PC-9 (cell line): ENCODE measurements around the gene ZNF469. TPM values are rescaled to one million over a fixed set of nuclear protein-coding genes. Genes with fewer than 3 reads are reported as not detected.

Experiments
- BruUV-seq: library from RNA; stranded (reverse); fragments of 400-500 nt; replicated peaks from 2 replicates; lab custom pipeline; 2021; lab: Mats Ljungman, UMichigan
- CTCF ChIA-PET: fragments of 300-600 bp; sonication (Branson Sonifier 250); formaldehyde crosslinking; loops from one replicate; lab custom pipeline; 2022; ENCODE audit warnings: antibody characterized with exemption; lab: Charles Lee
- POLR2A ChIA-PET: fragments of 300-600 bp; sonication (Branson Sonifier 250); formaldehyde crosslinking; loops from one replicate; lab custom pipeline; 2022; ENCODE audit warnings: antibody characterized with exemption; ENCODE audit not compliant: unreplicated experiment; lab: Charles Lee
- DNase-seq, 2 experiments: peaks; one replicate each; pipeline versions ENCODE4 v3.0.0 to v3.0.0-alpha.2; 2015 to 2022; ENCODE audit warnings: mixed read lengths in 1 of 2
- H2AFZ ChIP-seq: fragments of 200-600 bp; sonication (generic); 2 replicates; pipeline ENCODE4 v1.8.1; 2017; ENCODE audit warnings: antibody characterized with exemption
- H3F3A ChIP-seq: fragments of 200-600 bp; sonication (generic); 2 replicates; pipeline ENCODE4 v1.8.1; 2017; ENCODE audit warnings: antibody characterized with exemption, mild to moderate bottlenecking, low read depth; ENCODE audit not compliant: insufficient read depth
- H3K27ac ChIP-seq: fragments of 200-600 bp; sonication (generic); 2 replicates; pipeline ENCODE4 v1.6.1; 2016; ENCODE audit warnings: mixed run types
- H3K27me3 ChIP-seq: fragments of 200-600 bp; sonication (generic); 2 replicates; pipeline ENCODE4 v1.6.1; 2016; ENCODE audit warnings: low read depth, mixed run types; ENCODE audit not compliant: insufficient read depth
- H3K36me3 ChIP-seq: fragments of 200-600 bp; sonication (generic); 2 replicates; pipeline ENCODE4 v1.6.1; 2016; ENCODE audit warnings: low read depth, mixed run types
- H3K4me1 ChIP-seq: fragments of 200-600 bp; sonication (generic); replicated peaks from 2 replicates; pipeline ENCODE4 v1.6.1; 2016; ENCODE audit warnings: mixed run types; ENCODE audit not compliant: insufficient read depth
- H3K4me2 ChIP-seq: fragments of 200-600 bp; sonication (generic); 2 replicates; pipeline ENCODE4 v1.6.1; 2017; ENCODE audit warnings: mixed run types
- H3K4me3 ChIP-seq: fragments of 200-600 bp; sonication (generic); 2 replicates; pipeline ENCODE4 v1.6.1; 2016; ENCODE audit warnings: mixed run types
- H3K79me2 ChIP-seq: fragments of 200-600 bp; sonication (generic); 2 replicates; pipeline ENCODE4 v1.6.1; 2017; ENCODE audit warnings: low read depth, mixed run types
- H3K9me2 ChIP-seq: fragments of 200-600 bp; sonication (generic); 2 replicates; pipeline ENCODE4 v1.8.1; 2017; ENCODE audit warnings: mild to moderate bottlenecking; ENCODE audit not compliant: insufficient read depth
- H3K9me3 ChIP-seq: fragments of 200-600 bp; sonication (generic); 2 replicates; pipeline ENCODE4 v1.8.1; 2016; ENCODE audit warnings: low read depth; ENCODE audit not compliant: insufficient read depth
- H4K20me1 ChIP-seq: fragments of 200-600 bp; sonication (generic); 2 replicates; pipeline ENCODE4 v1.8.1; 2017; ENCODE audit not compliant: insufficient read depth
- CTCF ChIP-seq: fragments of 200-600 bp; sonication (generic); conservative IDR thresholded peaks from 2 replicates; pipeline ENCODE4 v1.6.1; 2017; ENCODE audit warnings: mixed run types, antibody characterized with exemption, mild to moderate bottlenecking, moderate library complexity
- EZH2 ChIP-seq: fragments of 200-600 bp; sonication (generic); IDR thresholded peaks from 2 replicates; pipeline ENCODE4 v1.8.0; 2017; ENCODE audit warnings: antibody characterized with exemption, low read depth
- intact Hi-C: fragments of 100-400 bp; cut with micrococcal nuclease; formaldehyde crosslinking; loops from one replicate; pipeline ENCODE4 v1.10.0; 2022; ENCODE audit not compliant: unreplicated experiment
- total RNA-seq: library from RNA; stranded (reverse); gene quantifications from 2 replicates; pipeline ENCODE4 v1.2.3, GENCODE V29; 2021

ZNF469 gene
- total RNA-seq, 1 experiment from 2014 or later, result 9.8 TPM

DNA sequence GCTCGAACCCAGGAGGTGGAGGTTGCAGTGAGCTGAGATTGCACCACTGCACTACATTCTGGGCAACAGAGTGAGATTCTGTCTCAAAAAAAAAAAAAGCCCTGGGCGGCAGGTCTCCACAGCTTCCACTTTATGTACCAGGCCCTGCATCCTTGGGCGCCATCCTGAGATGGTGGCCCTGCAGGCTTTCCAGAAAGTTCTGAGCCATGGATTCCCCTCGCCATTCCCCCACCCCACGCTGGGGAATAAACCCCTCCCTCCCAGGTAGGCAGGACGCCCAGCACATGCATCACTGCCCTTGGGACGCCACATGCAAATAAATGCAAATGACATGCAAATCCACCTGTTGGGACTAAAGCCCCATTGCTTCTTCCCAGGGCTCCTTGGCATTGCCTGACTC lies 13.8 kb upstream of the ZNF469 start:
- H3K9me2 ChIP-seq, result no peaks in the 10 kb centered on the region
- CTCF ChIA-PET, result no interaction called here
- no peaks in the 10 kb centered on the region for H3K9me3 ChIP-seq
- BruUV-seq, result no TSS peak
- DNase-seq, result no peak
- H3K36me3 ChIP-seq, result no peaks in the 10 kb centered on the region
- no peaks in the 10 kb centered on the region for H3K4me1 ChIP-seq
- no peak overlapping the region for H2AFZ ChIP-seq
- no peaks in the 10 kb centered on the region for H3F3A ChIP-seq
- H3K27ac ChIP-seq, result no peak overlapping the region
- H3K27me3 ChIP-seq, result no peaks in the 10 kb centered on the region
- intact Hi-C loops, result no loop called here
- H3K79me2 ChIP-seq, result no peaks in the 10 kb centered on the region
- no peak overlapping the region for H3K4me3 ChIP-seq
- H3K4me2 ChIP-seq, result no peak overlapping the region
- H4K20me1 ChIP-seq, result no peaks in the 10 kb centered on the region
- TF ChIP-seq EZH2 (no peak), CTCF (no peak)
- POLR2A ChIA-PET, result no interaction called here

GRCh38 chr16:88369447-88370008 lies 13.2 kb upstream of the ZNF469 start:
- intact Hi-C loops, result no loop called here
- H3K79me2 ChIP-seq, result no peaks in the 10 kb centered on the region
- no peaks in the 10 kb centered on the region for H3F3A ChIP-seq
- no peaks in the 10 kb centered on the region for H3K27me3 ChIP-seq
- H3K9me3 ChIP-seq, result no peaks in the 10 kb centered on the region
- H3K27ac ChIP-seq, result no peak overlapping the region
- no peaks in the 10 kb centered on the region for H3K9me2 ChIP-seq
- BruUV-seq, result no TSS peak
- no peak overlapping the region for H3K4me3 ChIP-seq
- H4K20me1 ChIP-seq, result no peaks in the 10 kb centered on the region
- DNase-seq, result no peak
- TF ChIP-seq EZH2, result no peak
- TF ChIP-seq CTCF, result no peak
- CTCF ChIA-PET, result no interaction called here
- H3K4me2 ChIP-seq, result no peak overlapping the region
- H3K4me1 ChIP-seq, result no peaks in the 10 kb centered on the region
- H3K36me3 ChIP-seq, result no peaks in the 10 kb centered on the region
- H2AFZ ChIP-seq, result no peak overlapping the region
- POLR2A ChIA-PET, result no interaction called here

GRCh38 chr16:88370365-88370764 lies 12.4 kb upstream of the ZNF469 start:
- Histone ChIP-seq H3K36me3 (no peaks in the 10 kb centered on the region), H3K27me3 (no peaks in the 10 kb centered on the region), H3K4me1 (no peaks in the 10 kb centered on the region), H3K4me3 (no peak overlapping the region), H2AFZ (no peak overlapping the region), H3F3A (no peaks in the 10 kb centered on the region), H3K9me3 (no peaks in the 10 kb centered on the region), H3K4me2 (no peak overlapping the region), H3K27ac (no peak overlapping the region), H4K20me1 (no peaks in the 10 kb centered on the region), H3K79me2 (no peaks in the 10 kb centered on the region), H3K9me2 (no peaks in the 10 kb centered on the region)
- no TSS peak for BruUV-seq
- intact Hi-C loops, result no loop called here
- TF ChIP-seq EZH2 (no peak), CTCF (no peak)
- ChIA-PET POLR2A (no interaction called here), CTCF (no interaction called here)
- no peak for DNase-seq
